Stimulated activated CD8-positive, alpha-beta memory T cell treated with anti-CD3 and anti-CD28 coated beads, Interleukin-4, amount 100 ng/mL, for 48 hours (primary cell): ENCODE data around the gene NFIX.

Source experiments
- DNase-seq: peaks from one replicate; pipeline ENCODE4 v3.0.0-alpha.2; 2020

NFIX gene

DNA sequence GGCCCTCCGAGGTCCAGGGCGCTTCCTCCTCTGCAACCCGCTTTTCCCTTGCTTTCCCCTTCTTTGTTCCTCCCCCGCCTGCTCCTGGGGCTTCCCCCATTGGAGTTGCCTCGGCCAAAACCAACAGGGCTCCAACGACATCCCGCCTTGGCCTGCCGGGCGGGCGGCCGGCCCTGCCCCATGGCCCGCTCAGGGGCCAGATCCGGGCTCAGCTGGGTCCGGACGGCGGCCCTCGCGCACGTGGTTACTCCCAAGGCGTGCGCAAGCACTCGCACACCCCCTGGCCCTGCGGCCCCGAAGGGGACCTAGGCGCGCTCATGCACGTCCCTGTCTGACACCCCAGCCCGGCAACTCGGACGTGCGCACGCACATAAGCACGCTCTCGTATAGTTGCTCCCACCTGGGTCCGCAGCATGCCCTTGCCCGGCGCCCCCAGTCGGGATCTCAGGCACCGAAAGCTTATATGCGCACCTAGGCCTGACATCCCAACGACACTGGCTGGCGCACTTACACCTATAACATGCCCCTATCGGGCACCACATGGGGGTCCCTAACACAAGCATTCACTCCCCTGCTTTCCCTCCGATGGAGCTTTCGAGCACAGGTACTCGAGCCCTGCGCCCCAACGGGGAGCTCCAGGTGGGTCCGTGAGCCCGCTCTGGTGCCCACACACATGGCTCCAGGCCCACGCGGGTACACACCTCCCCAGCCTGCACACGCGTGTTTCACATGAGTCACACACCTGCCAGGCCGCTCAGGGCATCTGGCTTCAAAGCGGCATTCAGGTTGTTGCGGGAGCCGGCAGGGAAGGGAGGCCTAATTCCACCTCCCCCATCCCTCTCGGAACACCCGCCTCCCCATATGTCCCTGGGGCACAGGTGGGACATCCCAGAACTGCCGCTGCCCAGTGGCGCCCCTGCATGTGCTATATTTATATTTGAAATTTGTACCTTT lies 15.0 kb downstream of the NFIX start:
- no peak for DNase-seq

DNA sequence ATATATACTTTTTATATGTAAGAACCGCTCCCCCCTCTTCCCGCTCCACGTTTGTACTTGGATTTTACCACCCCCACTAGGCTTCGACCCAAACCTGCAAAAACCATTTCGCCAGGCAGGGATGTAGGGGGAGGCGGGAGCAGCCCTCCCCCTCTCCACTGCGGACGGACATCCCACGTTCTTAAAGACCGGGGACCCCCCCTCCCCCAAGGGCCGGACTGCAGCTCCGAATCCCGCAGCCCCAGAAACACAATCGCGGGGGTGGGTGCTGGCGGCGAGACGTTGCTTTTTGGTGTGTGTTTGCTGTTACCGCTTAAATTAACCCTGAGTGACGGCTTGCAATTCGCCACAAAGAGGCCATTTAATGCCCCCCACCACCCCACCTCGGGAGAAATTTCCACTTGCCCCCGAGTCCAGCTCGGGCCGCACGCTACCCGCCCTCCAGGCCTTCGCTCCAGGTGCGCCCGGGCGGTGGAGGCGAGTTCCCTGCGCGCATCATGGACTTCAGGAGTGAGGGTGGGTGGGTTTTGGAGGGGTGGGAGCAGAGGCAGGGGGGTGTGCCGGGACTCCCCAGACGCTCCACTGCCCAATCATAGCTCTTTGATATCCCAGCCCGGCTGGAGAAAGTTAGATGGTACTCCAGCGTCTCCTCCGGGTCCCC lies 15.8 kb downstream of the NFIX start:
- no peak for DNase-seq

DNA sequence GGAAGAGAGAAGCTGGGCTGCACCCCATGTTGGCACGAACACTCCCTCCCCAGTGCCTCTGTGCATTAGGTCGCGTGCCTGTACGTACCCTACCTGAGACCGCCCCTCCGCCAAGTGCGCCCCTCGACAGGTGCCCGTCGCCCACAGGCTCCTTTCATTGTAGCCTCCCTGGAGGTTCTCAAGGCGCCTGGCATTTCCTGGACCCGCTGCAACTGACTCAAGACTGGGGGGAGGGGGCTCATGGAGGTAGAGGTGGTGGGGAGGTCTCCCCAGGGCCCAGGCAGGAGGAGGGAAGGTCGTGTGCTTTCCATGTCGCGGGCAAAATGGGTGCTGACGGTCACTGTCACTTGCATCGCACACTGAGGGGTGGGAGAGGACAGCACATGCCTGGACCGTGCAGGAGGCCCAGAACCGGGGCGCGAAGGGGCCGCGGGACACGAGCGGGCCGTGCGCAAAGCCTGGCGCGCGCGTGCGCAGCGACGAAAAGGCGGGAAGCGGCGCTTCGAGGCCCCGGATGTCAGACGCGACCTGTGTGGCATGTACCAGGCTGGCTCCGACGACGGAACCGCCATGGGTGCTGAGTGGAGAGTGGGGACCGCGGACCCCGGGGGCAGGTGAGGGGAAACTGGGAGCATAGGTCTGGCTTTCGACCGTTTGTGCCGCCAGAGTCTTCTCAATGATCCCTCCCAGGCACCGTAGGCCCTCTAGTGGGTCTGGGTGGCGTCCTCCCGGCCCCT lies 16.5 kb downstream of the NFIX start:
- DNase-seq, result no peak

DNA sequence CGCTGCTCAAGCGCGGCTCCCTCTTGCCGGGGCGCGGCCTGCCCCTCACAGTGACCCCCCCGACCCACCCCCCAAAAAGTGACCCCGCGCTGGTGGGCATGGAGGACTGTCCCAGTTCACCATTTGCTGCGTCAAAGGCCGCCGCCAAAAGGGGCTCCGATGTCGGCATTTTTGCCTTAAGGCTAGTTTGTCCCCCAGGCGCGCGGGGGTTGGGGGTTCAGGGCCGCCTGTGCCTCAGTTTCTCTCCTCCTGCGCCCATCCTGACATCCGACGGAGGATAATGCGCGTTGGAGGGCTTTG lies 17.1 kb downstream of the NFIX start:
- DNase-seq, result no peak

DNA sequence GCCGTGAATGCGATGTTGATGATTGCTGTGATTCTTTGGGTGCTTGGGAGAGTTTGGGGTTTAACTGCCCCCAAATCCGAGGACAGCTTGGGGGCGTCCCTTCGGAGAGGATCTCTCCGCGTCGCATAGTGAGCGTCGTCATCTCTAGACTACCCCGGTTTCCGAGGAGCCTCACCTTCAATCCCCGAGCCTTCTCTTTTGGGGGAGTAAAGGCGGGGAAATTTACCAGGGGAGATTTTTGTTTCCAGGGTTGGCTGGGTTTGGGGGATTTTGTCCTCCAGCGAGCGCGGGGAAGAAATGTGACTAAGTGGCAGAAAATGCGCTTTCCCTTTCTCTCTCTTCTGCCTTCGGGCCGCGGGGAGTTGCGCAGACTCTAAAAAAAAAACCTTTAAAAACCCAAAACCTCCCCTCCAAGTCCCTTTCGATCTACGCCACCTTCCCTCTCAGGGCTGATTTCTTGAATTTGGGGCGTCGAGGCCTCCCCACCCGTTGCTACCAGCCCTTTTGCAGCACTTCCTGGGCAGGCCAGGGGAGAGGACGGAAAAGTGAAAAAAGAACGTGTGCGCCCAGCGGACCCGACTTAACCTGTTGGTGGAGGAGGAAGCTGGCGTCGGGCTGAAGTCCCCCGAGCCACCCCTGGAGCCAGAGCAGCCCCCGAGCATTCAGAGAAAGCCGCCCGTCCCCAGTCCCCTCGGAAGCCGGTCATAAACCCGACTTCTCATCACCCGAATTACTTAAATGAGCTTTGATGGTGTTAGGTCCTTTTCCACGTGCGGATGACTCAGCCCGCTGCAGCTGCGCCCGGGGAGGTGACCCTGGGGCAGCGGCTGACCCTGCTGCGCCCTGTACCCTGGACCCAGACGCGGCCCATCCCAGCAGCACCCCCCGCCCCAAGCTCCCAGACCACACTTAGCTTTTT lies 17.7 kb downstream of the NFIX start:
- peak; percentile 52 for DNase-seq

DNA sequence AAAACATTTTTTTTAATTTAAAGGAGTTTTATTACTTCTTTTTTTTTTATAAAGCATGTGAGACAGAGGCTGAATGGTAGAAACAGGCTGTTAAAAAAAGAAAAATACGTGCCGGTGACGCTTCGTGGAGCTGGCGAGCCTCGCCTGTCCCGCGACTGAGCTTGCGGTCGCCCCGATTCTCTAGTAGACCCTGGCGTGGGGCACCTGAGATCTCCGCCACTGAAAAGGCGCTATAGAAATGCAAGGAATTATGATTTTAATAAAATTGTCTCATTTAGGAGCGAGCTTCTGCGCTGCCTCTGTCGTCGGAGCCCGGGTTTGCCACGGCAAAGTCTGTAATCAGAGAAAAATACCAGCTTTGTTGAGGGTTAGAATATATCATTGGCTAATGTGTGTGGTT lies 18.4 kb downstream of the NFIX start:
- DNase-seq, result no peak

DNA sequence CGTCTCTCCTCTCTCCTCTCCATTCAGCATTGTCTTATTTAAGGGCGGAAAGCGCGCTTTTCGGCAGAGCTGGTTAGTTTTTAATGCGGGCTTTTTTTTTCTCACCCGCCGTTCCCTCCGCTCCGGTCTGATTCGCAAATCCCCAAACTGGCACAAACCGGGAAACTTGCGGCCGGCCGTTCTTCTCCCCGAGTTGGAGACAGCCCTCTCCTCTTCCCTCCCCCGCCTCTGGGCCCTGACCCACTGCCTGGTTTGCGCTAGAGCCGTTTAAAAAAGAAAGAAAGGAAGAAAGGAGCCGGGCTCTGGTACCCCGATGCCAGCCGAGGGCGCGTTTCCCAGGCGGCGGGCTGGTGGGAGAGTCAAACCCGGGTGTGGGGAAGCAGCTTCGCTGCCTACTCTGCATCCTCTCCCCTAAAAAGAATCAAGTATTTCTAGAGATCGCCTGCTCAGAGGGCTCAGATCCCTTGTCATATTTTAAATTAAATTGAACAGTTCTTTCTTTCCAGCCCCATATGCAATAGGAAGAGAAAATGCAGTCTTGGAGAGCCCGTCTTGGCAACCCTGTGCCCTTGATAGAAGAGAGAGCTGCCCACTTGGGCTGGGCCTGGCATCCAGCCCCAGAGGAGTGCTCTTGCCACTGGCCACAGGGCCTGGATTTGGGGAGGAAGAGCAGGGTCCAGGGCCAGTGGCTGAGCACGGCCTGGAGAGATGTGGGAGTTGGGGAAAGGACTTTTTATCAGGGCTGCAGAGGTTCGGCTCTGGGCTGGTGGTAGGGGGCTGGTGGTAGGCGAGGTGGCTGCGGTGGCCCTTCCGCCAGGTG lies 19.0 kb downstream of the NFIX start:
- DNase-seq, result no peak

DNA sequence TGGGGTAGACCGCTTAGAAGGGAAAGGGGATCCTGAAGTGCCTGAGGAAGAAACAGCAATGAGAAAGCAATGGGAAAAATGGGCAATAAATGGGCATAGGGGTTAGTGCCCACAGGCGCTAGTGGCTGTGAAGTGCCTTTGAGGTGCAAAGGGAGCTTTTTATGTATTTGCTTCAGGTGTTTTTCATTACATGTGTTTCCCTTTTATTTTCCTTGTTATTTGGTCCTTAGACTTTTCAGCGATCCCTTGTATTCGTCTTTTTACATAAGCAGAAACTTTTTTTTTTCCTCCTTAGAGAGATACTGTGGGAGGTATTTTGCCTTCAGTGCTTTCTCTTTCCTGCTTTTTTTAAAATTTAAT lies 19.6 kb downstream of the NFIX start:
- no peak for DNase-seq

DNA sequence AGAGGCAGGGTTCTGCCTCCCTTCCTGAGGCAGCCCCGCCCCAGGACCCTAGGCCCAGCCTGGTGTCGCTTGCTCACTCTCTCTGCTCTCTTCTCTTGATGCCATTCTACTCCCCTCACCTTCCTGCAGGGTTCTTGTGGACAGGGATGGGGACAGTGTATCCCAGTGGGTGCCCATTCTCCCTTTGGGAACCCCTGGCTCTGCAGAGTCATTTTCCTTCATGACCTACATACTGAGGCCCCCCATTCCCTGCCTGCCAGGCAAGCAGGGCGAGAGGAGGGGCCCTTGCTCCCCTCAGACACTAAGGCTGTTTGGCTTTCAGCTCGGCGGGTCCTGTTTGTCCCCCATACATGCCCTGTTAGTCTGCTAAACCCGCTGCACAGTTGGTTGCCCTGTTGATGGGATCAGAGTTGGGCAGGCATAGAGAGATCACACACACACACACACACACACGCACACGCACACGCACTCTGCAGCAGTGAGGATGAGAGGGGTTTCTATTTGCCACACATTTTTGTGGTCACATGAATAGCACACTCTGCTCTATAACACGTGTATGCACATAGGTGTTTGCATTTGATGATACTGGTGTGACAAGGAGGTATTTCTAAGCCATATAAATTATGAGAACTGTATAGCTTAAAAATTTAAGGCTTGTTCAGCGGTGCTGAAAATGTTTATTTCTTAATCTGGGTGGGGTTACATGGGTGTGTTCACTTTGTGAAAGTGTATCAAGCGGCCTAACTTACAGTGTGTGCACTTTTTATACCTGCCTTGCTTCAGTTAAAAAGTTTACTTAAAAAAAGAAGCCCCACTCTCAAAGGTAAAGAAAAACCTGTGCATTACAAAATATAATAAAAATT lies 20.3 kb downstream of the NFIX start:
- no peak for DNase-seq

DNA sequence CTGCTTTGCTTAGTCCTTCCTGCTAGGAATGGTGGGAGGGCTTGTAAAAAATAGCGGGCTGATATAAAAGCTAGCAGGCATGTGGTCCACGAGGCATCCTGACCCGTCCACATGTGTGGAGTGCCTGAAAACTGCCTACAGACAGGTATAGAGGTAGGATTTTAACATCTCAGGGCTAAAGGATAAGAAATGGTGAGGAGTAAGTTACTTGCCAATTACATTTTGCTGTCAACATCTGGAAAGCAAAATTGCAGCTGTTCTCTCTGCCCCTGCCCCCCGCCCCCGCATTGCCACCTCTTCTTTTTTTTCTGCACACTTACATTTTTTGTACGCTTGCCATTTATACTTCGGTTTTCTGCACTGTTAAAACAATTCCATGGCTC lies 21.0 kb downstream of the NFIX start:
- DNase-seq, result no peak

DNA sequence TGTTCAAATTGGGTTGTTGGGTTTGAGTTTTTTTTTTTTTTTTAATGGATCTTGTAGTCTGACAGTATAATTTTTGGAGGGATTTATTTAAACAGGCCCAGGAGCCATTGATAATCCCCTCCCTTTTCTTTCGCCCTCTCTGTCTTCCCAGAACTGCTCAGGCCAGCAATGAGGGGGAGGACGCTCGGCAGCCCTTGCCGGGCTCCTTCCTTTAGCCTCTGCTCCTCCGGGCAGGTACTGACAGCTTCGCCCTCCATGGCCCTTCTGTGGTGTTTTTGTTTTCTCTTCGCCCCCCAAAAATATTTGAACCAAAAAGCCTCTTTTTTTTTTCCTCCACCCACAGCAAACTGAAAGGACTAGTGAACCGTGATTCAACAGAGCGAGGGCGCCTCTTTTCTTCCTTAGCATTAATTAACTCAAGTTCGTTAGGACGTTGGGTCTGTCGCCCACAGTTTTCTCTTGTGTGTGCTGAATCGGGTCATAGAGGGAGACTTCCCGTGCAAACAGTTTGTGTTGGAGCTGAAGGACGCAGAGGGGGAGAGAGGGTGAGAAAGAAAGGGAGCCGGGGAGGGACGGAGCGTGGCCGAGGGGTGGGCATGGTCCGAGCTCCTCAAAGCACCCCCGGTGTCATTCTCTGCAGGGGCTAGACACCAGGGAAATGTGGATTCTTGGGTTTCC lies 21.5 kb downstream of the NFIX start:
- no peak for DNase-seq

DNA sequence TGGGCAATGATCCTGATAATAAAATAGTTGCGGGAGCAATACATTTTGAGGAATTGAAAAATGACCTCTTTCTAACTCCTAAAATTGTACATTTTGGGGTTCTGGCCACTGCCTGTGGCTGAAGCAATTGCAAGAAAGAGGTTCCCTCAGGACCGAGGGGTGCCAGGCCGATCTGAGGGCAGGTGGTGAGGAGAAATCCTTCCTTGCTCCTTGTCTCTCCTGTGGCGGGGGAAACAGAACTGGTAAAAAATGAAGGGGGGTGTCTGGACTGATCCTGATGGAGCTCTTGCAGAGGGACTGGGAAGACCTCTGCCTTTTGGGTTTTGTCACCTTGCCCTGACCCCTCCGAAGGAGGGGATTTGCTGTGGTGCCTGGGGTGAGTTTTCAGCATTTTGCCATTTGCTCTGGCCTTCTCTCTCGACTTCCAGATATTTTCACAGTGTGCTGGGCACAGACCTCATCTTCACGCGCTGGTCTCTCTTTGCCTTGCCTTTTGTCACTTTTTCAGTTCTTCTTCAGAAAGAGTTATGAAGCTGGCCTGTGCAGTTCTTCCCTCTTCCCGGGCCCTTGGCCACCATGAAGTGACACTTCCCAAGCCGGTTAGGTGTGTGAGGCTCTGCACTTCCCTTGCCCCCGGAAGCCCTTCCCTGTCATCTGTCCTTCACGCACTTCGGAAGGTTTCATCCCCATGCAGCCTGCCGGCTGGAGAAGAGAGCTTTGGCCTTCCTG lies 22.2 kb downstream of the NFIX start:
- DNase-seq, result no peak

DNA sequence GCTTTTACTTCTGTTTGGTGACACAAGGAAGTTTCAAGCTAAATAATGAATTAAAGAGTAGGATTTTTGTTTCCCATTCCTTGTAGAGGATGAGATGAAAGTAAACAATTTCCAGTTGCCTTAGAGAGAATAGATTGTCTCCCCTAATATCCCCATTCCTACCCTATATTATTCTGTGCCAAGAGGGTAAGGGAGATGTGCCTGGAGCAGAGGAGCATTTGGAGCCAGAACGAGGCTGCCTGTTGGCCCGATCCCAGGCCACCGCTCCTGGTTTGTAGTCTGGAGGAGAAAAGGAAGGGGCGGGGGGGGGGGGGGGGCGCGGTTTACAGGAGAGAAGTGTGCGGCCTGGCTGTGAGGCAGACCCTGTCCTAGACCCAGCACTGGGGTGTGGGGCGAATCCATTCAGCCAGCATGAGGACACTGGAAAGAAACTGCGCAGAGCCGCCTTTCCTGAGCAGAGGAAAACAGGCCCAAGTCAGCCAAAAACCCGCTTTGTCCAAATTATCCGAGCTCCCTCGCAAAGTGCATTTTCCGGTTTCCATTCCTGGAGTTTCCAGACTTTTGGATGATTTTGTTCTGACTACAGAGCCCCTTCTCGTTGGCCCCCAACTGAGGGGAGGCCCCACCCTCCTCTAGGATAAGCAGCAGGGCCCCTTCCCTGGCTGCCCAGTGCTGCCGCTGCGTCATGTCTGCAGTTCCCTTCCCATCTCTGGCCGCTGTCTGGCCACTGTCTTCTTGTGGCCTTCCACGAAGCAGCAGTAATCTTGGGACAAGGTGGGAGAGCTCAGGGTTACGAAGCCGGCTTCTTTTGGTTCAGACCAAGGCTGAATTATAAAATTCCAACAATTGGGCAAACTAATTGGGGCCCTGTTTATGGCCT lies 23.0 kb downstream of the NFIX start:
- DNase-seq, result no peak

DNA sequence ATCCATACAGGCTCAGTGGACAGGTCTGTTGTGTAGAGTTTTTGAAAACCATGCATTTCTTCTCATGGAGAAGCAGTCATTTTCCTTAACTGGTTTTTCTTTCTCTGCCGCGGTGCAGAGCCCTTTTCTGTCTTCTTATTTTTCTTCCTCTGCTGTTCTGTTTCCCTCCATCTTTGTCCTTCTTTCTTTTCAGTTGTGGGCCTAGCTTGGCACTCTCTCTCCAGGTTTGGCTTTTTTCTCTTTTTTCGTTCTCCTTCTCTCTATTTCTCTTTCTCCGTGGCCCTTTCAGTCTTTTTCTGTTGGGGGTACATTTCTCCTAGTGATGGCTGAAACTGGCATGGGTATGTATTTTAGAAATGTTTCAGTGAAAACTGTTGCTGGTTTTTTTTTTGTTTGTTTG lies 24.1 kb downstream of the NFIX start:
- no peak for DNase-seq

DNA sequence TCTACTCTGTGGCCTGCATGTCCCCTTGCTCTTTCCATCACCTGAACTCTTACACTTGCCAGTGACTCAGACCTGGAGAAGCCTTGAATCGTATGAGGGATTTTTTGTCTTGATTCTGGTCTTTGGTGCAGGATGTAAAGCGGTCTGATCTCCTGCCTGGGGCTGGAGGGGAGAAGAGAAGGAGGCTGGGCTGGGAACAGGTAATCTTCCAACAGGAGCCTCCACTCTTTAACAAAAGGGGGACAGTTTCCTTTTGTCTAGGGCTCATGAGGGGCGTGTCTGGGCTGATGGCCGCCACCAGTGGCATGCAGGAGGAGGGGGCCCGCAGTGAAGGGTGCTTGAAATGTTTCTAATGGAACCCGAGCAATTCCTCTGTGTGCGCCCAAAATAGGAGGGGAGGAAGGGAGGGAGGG lies 24.7 kb downstream of the NFIX start:
- no peak for DNase-seq

DNA sequence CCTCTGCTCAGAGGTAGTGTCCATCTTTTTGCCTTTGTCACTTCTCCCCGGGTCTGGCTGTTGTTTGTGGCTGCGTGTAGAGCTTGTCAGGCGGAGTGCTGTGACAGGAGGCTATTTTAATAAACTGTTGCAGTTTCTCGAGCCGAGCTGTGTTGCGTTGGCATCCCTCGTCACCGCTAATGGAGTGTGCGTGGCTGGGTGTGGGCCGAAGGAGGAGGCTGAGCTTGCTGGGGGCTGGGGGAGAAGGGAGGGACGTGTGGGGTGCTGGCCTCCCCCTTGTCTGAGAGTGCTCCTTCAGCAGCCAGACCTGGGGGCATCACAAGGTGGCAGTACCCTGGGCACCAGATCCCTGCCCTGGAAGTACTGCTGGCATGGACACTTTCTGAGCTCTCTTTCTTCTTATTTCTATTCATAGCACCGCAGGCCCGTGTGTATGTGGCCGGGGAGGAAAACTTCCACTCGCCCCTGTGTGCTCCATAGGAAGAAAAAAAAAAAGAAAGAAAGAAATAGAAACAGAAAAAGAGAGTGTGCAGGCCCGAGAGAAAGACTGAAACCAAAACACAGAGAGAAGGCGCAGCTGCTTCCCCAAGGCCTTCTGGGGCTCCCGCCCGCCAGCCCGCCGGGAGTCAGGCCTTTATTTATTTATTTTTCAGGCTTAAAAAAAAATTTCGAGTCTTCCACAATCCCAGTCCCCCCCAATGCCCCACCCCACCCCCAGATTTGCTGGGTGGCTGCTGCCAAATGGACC lies 27.0 kb downstream of the NFIX start:
- DNase-seq, result no peak

DNA sequence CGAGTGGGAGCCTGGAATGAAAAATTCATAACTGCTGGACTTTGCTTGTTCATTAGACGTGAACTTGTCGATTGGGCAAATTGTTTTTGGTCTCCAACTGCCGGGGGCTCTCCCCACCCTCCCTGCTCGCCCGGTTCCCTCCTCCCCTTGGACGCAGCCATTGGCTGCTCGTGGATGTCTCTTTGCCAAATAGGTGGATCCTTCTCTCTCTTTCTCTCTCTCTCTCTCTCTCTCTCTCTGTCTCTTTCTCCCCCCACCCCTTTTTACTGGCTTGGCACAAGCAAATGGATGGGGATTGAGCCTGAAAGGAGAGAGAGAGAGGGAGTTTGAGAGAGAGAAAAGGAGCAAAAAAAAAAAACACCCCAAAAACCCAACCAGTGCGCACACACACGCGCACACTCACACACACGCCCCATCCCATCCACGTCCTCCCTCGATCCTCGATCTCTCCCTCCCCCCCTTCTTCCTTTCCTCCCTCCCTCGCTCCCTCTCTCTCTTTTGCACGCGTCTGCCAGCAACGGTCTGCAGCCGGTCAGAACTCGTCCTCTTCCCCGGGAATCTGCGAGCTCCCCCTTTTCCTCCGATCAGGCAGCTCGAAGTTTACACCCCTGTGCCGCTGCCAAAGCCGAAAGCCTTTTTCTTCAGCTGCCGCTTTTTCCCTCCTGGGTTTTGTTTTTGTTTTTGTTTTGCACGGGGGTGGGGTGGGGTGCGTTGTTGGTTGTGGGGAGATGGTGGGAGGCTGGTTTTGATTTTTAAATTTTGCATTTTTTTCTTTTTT lies 27.8 kb downstream of the NFIX start:
- no peak for DNase-seq
